Endothelial cell of umbilical vein (primary cell): ENCODE results near the gene EBLN1.

Experiments used
- CTCF ChIP-seq, 2 donors: IDR thresholded peaks; 1 replicate in 1 of 2; 2 replicates in 1 of 2; pipeline ENCODE4 v1.5.1; 2011; ENCODE audit warnings: low read length in 2 of 2, mild to moderate bottlenecking in 2 of 2, moderate library complexity in 2 of 2, control low read depth in 1 of 2, inconsistent platforms in 1 of 2, low read depth in 1 of 2; ENCODE audit not compliant: insufficient read depth in 1 of 2; ENCODE audit errors: extremely low read depth in 1 of 2
- MAX ChIP-seq: IDR thresholded peaks from 2 replicates; pipeline ENCODE4 v1.6.1; 2011; ENCODE audit not compliant: insufficient read depth, insufficient read length
- POLR2A ChIP-seq: IDR thresholded peaks from 2 replicates; pipeline ENCODE4 v1.6.1; 2012; ENCODE audit warnings: low read depth, mild to moderate bottlenecking, control low read depth, low read length
- POLR2AphosphoS5 ChIP-seq: IDR thresholded peaks from 2 replicates; pipeline ENCODE4 v1.6.1; 2012; ENCODE audit warnings: low read depth, mild to moderate bottlenecking, control low read depth, low read length, moderate library complexity; ENCODE audit not compliant: insufficient read depth

- TF ChIP-seq CTCF (IDR thresholded peaks at IDR 0.05; ENCODE audit: extremely low read depth in 1 of 2, insufficient read depth in 1 of 2, low read depth in 1 of 2, low read length in 2 of 2), result no peak
- TF ChIP-seq POLR2A, result no peak
- no peak for TF ChIP-seq POLR2AphosphoS5
- TF ChIP-seq MAX, result no peak
Observed at GRCh38 chr10:22222236-22223190, 4.7 kb upstream of the EBLN1 start.
